EH (cell line): Measurements from ENCODE around the gene CPNE2.
"Not testable (repeated sequence)": the region's sequence is repeated elsewhere in the genome, so short reads cannot be mapped to it uniquely, and the experiment has no call there.

Source experiments
- DNase-seq: peaks from one replicate; pipeline ENCODE4 v3.0.0-alpha.2; 2015; ENCODE audit warnings: low read depth

The CPNE2 gene

GRCh38 chr16:57098188-57098841, 5.9 kb downstream of the CPNE2 start:
- DNase-seq = no peak

GRCh38 chr16:57099965-57100364, 7.6 kb downstream of the CPNE2 start:
- DNase-seq = peak; percentile 71

- no peak for DNase-seq
Measured at GRCh38 chr16:57100445-57100844, 8.1 kb downstream of the CPNE2 start.

- no peak for DNase-seq
Measured at GRCh38 chr16:57102888-57103851, 10.8 kb downstream of the CPNE2 start.

- no peak for DNase-seq
Measured at GRCh38 chr16:57104706-57105105, 12.3 kb downstream of the CPNE2 start.

DNA sequence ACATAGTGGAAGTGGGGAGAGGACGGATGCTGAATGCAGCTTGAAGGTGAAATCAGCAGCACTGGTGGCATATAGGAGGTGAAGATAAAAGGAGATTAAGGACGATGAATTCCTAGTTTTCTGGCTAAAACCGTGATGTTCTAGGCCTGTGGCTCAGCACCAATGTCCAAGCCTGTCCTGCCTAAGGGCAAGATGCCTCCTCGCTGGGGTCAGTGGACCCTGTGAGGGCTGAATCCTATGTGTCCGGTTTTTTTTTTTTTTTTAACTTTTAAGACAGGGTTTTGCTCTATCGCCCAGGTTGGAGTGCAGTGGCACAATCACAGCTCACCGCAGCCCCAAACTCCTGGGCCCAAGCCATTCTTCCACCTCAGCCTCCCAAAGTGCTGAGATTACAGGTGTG, 12.8 kb downstream of the CPNE2 start:
- DNase-seq = no peak

DNA sequence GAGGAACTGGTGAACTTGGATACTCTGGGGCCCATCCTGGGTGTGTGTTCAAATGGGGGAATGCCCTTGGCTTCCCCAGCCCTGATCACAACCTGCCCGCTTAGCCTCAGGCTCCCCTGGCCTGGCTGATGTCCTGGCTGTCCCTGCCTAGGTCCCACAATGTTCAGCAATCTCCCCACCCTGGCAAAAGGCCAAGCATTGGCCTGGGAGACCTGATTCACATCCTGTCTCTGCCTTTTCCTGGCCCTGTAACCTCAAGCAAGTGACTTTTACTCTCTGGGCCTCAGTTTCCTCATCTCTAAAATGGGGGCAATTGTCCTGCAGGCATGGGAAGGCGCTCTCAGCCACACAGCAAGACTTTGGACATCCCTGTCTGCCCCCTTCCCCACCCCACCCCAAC, 14.4 kb downstream of the CPNE2 start:
- DNase-seq = peak; percentile 40

GRCh38 chr16:57107321-57107922, 15.0 kb downstream of the CPNE2 start:
- no peak for DNase-seq

- DNase-seq = no peak
Measured at GRCh38 chr16:57108432-57108831, 16.0 kb downstream of the CPNE2 start.

GRCh38 chr16:57109259-57110105, 17.1 kb downstream of the CPNE2 start:
- DNase-seq = not testable (repeated sequence)

GRCh38 chr16:57110937-57111336, 18.6 kb downstream of the CPNE2 start:
- DNase-seq = no peak

- DNase-seq = no peak
Measured at GRCh38 chr16:57111420-57111819, 19.0 kb downstream of the CPNE2 start.

- DNase-seq = peak; percentile 30
Measured at GRCh38 chr16:57112403-57113041, 20.1 kb downstream of the CPNE2 start.

GRCh38 chr16:57113042-57113453, 20.7 kb downstream of the CPNE2 start:
- peak; percentile 47 for DNase-seq

DNA sequence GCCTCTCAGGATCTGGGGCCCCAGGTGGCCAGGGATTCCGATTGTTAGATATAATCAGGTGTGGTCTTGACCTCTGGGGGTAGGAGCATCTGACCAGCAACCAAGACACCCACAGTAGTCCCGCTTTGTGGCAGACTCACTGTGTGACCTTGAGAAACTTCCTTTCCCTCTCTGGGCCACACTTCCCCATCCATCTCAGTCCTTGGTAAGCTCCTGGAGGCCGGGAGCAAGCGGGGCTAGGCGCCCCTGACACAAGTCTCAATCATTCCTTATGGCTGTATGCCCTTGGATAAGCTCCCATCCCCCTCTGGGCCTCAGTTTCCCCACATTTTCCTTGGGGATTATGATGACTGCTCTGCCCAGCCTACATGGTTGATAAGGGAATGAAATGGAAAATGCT, 21.3 kb downstream of the CPNE2 start:
- DNase-seq = no peak

- DNase-seq = no peak
Measured at GRCh38 chr16:57115168-57115513, 22.8 kb downstream of the CPNE2 start.

- no peak for DNase-seq
Measured at GRCh38 chr16:57115514-57116182, 23.3 kb downstream of the CPNE2 start.

DNA sequence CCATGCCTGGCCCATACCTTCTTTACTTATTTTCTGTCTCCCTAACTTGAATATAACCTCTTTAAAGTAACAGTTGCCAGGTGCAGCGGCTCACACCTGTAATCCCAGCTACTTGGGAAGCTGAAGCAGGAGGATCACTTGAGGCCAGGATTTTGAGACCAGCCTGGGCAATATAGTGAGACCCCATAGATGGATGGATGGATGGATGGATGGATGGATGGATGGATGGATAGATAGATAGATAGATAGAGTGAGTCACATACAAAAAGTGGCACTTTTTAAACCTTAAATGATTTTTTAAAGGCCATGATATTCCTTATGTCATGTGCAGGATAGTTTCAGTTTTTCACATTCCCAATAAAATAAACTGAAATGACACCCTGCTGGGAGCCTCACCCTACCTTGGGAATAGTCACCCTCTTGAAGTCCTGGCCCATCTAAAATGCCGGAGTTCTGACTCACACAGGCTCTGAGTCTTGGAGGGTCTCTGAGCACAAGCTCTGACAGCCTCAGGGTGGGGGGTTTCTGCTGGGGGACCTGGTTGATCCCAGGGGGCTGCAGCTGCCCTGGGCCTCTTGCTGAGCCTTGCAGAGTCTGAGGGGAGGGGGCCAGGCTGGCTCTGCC, 26.2 kb downstream of the CPNE2 start:
- DNase-seq = peak; percentile 29

GRCh38 chr16:57123216-57123973, 31.0 kb downstream of the CPNE2 start:
- no peak for DNase-seq
